C4-2B (cell line): ENCODE data around the gene MALAT1.

Experiments used
- H3K27ac ChIP-seq: fragments of 450-650 bp; 2 replicates; pipeline ENCODE4 v1.5.1; 2017
- ZFX ChIP-seq: fragments of 450-650 bp; IDR thresholded peaks from 2 replicates; pipeline ENCODE4 v1.6.1; 2017
- TF ChIP-seq, protein P1 (sequence below): fragments of 450-650 bp; conservative IDR thresholded peaks from 2 replicates; pipeline ENCODE4 v1.5.1; 2017; ENCODE audit warnings: mild to moderate bottlenecking

Gene MALAT1

DNA sequence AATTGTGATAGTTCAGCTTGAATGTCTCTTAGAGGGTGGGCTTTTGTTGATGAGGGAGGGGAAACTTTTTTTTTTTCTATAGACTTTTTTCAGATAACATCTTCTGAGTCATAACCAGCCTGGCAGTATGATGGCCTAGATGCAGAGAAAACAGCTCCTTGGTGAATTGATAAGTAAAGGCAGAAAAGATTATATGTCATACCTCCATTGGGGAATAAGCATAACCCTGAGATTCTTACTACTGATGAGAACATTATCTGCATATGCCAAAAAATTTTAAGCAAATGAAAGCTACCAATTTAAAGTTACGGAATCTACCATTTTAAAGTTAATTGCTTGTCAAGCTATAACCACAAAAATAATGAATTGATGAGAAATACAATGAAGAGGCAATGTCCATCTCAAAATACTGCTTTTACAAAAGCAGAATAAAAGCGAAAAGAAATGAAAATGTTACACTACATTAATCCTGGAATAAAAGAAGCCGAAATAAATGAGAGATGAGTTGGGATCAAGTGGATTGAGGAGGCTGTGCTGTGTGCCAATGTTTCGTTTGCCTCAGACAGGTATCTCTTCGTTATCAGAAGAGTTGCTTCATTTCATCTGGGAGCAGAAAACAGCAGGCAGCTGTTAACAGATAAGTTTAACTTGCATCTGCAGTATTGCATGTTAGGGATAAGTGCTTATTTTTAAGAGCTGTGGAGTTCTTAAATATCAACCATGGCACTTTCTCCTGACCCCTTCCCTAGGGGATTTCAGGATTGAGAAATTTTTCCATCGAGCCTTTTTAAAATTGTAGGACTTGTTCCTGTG lies 3.9 kb downstream of the MALAT1 start:
- no peak for TF ChIP-seq ZFX
- TF ChIP-seq, protein P1, sequence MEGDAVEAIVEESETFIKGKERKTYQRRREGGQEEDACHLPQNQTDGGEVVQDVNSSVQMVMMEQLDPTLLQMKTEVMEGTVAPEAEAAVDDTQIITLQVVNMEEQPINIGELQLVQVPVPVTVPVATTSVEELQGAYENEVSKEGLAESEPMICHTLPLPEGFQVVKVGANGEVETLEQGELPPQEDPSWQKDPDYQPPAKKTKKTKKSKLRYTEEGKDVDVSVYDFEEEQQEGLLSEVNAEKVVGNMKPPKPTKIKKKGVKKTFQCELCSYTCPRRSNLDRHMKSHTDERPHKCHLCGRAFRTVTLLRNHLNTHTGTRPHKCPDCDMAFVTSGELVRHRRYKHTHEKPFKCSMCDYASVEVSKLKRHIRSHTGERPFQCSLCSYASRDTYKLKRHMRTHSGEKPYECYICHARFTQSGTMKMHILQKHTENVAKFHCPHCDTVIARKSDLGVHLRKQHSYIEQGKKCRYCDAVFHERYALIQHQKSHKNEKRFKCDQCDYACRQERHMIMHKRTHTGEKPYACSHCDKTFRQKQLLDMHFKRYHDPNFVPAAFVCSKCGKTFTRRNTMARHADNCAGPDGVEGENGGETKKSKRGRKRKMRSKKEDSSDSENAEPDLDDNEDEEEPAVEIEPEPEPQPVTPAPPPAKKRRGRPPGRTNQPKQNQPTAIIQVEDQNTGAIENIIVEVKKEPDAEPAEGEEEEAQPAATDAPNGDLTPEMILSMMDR = no peak

GRCh38 chr11:65503368-65503948 lies 4.6 kb downstream of the MALAT1 start:
- TF ChIP-seq, protein P1 = no peak
- no peak for TF ChIP-seq ZFX
- H3K27ac ChIP-seq = no peak overlapping the region

More for the DNA sequence above, 3.9 kb downstream of the MALAT1 start:
- H3K27ac ChIP-seq = no peak overlapping the region; the same call in 1 of the 2 replicates

- TF ChIP-seq ZFX = no peak
- TF ChIP-seq, protein P1 = no peak
- H3K27ac ChIP-seq = no peak overlapping the region
Observed at GRCh38 chr11:65503949-65504673, 5.3 kb downstream of the MALAT1 start.

GRCh38 chr11:65504674-65505465 lies 6.0 kb downstream of the MALAT1 start:
- H3K27ac ChIP-seq = peak overlapping the region; percentile 48
- TF ChIP-seq, protein P1 = no peak
- TF ChIP-seq ZFX = no peak

DNA sequence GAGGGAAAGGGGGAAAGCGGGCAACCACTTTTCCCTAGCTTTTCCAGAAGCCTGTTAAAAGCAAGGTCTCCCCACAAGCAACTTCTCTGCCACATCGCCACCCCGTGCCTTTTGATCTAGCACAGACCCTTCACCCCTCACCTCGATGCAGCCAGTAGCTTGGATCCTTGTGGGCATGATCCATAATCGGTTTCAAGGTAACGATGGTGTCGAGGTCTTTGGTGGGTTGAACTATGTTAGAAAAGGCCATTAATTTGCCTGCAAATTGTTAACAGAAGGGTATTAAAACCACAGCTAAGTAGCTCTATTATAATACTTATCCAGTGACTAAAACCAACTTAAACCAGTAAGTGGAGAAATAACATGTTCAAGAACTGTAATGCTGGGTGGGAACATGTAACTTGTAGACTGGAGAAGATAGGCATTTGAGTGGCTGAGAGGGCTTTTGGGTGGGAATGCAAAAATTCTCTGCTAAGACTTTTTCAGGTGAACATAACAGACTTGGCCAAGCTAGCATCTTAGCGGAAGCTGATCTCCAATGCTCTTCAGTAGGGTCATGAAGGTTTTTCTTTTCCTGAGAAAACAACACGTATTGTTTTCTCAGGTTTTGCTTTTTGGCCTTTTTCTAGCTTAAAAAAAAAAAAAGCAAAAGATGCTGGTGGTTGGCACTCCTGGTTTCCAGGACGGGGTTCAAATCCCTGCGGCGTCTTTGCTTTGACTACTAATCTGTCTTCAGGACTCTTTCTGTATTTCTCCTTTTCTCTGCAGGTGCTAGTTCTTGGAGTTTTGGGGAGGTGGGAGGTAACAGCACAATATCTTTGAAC lies 6.8 kb downstream of the MALAT1 start:
- peak overlapping the region; percentile 48 for H3K27ac ChIP-seq
- TF ChIP-seq, protein P1 = no peak
- TF ChIP-seq ZFX = no peak

GRCh38 chr11:65506290-65506771 lies 7.5 kb downstream of the MALAT1 start:
- no peak for TF ChIP-seq ZFX
- TF ChIP-seq, protein P1 = no peak

More at GRCh38 chr11:65506290-65506771, 7.5 kb downstream of the MALAT1 start:
- peak overlapping the region; percentile 81 for H3K27ac ChIP-seq
